Gastroesophageal sphincter (tissue), 2 donors: ENCODE measurements around the gene TSPAN17.

ENCODE experiments used
- POLR2A ChIP-seq, 2 donors: fragments of 450-650 bp; IDR thresholded peaks; one replicate each; pipeline ENCODE4 v1.6.1; 2017; ENCODE audit warnings: antibody characterized with exemption in 2 of 2, mild to moderate bottlenecking in 2 of 2, moderate library complexity in 1 of 2
- POLR2AphosphoS5 ChIP-seq: sonication (generic); formaldehyde crosslinking; IDR thresholded peaks from one replicate; pipeline ENCODE4 v1.6.1; 2017; ENCODE audit warnings: antibody characterized with exemption

- TF ChIP-seq POLR2AphosphoS5 (no peak), POLR2A (IDR thresholded peaks at IDR 0.05) (no peak)
These were observed 34.4 kb upstream of the TSPAN17 start for GRCh38 chr5:176612855-176613254.
